GM19397 (cell line): ENCODE results near the gene MBOAT1.

ENCODE experiments used
- ATAC-seq: cut with Tn5 transposase; IDR thresholded peaks from one replicate; pipeline ENCODE4 v1.9.1; 2021; ENCODE audit warnings: mild to moderate bottlenecking, moderate library complexity; ENCODE audit not compliant: unreplicated experiment

The MBOAT1 gene

DNA sequence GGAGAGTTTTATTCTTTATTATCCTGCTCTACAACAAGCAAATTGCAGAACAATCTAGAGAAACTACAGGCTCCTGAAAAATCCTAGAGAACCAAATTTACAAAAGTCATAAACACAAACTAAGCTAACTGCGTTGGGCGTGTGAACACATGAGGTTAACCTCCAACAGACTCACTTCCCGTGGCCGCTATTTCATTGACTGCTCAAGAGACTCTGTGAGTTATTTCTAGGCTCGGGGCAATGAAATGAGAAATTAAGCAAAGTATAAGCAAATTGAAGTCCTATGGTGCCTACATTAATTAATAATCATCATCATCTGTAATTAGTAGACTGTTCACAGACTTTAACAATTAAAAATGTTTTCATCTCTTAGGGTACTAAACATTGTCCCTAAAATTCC lies 100.0 kb downstream of the MBOAT1 start:
- ATAC-seq = no peak

DNA sequence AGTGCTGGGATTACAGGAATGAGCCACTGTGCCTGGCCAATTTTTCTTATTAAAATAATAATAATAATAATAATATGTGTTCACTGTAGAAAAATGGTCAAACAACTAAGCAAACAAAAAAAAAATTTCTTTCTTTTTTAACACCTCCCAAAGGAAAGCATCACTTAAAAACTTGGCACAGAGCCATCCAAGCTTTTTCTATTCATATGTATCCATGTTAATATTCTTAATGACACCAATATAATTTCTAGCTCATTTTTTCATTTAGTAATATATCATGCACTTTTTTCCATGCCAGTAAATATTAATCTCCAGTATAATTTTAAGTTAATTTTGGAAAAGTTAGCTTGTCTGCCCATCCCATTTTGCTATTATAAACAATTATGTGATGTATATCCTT lies 101.8 kb downstream of the MBOAT1 start:
- ATAC-seq = no peak

DNA sequence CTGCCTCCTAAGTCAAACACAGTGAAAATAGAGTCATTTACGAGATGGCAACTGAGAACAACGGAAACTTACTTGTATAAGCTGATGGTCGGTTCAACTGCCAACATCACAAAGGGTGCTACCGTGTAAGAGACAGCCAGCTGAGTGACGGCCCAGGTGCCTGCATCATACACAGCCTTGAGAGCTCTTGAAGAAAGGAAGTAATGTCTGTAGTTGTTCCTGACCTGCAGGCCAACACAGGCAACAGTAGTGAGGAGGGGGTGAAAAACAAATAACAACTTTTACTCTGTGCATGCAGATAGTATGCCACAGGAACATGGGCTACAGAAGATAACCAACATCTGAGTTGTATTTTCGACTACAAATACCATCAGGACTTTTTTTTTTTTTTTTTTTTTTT lies 102.7 kb downstream of the MBOAT1 start:
- ATAC-seq = no peak

DNA sequence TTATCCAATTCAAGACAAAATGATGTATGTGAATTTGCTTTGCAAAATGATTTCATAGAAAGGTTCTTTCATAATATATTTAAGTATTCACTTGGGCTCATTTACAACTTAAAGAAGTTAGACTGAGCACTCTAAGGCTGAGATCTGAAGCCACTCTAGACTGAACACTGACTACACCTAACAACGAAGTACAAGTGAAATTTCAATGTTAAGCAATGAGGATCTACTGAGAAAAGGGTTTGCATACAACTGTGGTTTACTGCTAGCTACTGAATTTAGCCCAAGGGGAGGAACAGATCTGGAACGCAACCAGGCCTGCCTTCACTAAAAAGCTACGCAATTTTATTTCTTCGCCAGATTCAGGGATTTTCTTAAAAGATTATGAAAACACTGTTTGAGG lies 106.4 kb downstream of the MBOAT1 start:
- no peak for ATAC-seq

DNA sequence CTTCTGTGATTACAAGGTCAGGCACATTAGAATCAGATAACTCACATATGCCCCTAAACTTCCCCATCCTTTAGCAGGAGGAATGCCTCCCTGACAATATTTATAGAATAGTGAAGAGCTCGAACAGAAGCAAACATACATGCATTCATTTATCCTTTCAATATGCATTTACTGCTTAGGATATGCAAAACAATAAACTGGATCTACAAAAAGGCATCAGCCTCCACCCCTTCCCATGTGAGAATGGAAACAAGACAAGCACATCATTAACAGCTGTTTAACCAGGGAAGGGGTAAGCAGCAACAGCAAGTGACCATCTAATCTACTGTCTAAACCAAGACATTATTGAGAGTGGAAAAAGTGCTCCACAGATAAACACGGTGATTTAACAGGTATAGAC lies 107.6 kb downstream of the MBOAT1 start:
- ATAC-seq = no peak

DNA sequence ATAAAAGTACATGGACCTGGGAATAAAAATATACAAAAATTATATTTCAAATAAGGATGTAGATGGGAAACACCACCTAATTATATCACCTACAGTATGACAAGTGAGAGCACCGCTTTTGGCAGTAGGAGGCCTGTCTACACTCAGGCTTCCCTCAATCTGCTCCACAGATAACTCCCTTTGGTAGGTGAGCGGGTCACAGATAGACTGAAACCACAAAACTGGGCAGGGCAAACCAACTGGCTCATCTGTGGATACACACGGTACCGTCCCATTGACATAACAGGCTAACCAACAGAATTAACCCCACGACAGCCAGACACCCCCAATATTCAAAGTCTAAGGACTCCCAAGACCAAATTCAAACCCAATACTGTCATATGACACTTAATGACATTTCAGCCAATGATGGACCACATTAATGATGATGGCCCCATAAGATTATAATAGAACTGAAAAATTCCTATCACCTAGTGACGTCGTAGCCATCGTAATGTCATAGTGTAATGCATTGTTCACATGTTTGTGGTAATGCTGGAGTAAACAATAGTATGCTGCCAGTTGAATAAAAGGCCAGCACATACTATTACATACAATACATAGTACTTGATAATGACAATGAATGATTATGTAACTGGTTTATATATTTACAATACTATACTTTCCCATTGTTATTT lies 109.7 kb downstream of the MBOAT1 start:
- ATAC-seq = no peak

DNA sequence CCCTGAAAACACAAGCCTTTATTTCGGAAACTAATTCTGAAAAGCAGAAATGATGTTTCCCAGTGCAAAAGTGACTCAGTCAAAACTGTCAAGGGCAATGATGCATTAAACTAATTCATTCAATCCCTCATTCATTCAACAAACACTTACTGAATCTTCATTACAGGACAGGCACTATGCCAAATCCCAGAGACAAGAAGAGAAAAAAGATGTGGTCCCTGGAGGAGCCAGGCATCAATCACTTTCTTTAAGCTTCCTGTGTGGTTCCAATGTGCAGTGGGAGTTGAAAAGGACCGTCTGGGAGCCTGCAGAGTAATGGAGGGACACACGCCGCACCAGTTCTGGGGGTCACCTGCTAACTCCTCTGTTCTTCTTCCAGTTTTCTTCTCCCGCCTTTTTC lies 113.1 kb downstream of the MBOAT1 start:
- no peak for ATAC-seq

DNA sequence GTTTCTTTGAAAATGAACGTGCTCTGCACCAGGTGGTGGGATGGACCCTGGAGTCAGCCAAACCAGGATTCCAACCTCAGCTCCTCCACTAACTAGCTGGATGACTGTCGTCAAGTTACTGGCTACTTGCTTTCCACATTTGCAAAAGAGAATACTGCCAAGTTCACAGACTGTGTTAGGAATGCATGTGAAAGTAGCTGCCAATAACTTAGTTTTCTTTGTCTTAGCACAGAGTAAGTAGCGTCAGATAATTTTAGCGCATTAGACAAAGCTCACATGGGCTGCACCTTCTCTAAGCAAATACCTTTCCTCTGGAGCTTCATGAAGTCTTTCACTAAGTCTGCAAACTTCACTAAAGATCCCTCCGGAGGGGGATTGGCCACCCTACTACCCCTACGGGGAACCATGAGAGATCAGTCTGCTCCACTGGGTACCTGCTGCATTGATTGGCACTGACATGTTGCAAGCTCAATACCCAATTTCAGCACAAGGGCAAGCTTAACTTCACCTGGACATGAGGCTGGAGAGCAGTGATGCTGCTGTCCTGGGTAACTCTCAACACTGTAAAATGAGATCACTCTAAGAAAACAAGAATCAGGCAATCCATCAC lies 113.9 kb downstream of the MBOAT1 start:
- ATAC-seq = no peak

DNA sequence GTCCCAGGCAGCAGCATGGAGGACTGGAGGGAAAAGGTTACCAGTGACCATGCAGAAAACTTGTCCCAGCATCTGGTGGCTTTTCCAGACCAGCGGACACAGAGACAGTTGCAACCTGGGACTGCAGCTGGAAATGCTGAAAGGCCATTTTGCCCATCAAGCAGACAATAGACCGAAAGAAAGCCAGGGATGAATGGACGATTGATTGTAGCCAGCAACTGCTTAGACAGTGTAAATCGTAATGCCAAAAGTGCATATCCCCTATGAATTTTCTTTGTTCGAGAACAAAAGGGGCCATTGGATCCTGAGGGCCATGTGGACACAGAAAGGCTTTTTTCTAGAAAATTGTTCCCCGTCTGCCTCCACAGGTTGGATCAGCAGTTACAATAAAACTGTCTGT lies 115.7 kb downstream of the MBOAT1 start:
- no peak for ATAC-seq

DNA sequence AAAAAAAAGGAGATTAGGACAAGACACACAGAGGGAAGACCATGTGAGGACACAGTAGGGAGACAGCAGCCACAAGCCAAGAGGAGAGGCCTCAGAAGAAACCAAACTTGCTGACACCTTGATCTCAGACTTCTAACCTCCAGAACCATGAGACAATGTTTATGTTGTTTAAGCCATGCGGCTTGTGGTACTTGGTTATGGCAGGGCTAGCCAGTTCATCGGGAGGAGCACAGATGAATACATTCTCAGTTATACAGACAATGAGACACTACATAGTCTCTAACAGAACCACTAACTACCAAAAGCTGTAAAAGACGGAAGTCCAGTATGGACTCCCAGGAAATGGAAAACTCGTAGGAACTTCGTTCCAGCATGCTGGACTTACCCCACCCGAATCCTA lies 116.8 kb downstream of the MBOAT1 start:
- ATAC-seq = no peak

DNA sequence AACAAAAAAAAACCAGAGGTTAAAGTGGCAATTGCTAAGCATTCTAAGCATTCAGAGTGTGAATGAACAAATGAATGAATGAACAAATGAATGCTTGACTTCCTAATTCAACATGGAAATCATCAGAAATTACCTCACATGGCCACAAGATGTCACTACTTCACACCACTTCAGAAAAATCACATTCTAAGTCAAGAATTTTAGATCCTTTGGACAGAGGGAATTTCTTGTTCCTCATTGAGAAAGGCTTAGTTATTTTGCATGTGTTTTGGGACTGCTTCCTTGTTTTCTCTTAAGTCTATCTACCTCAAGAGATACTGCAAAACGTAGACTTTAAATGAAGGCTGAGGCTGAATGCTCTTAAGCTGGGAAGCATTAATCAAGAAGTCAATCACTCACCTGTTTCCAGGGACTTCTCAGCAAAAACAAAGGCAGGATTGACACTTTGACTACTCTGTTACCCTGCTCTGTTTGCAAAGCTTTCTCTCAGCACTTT lies 120.2 kb downstream of the MBOAT1 start:
- ATAC-seq = no peak

DNA sequence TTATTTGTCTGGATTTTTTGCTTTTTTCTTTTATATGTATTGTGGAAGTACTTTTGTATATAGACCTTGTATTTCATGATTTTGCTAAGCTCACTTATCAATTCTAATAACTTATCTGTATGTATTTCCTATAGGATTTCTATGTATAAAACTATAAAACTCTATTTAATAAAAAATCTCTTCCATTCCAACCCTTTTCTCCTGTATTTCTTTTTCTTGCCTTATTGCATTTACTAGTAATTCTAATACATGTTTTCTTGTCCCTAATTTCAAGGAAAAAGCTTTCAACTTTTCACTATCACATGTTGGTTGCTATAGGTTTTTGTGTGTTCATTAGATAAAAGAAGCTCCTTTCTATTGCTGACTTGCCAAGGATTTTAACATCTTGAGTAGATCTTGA lies 125.3 kb downstream of the MBOAT1 start:
- ATAC-seq = no peak

DNA sequence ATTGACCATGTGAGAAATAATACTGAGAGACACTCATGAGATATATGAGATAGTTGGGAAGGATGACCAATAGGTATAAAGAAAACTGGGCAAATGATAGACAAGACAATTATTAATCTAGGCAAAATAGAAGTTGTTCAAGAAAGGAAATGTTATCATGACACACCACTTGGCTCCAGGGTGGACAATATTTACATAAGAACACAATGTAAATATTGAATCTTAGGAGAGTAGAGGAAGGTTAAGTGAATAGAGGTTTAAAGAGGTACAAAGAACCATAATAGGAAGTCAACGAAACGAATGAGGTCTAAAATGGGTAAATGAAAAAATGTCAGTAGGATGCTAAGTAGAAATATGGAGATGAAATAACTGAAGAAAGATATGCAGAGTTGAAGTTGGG lies 126.5 kb downstream of the MBOAT1 start:
- no peak for ATAC-seq

DNA sequence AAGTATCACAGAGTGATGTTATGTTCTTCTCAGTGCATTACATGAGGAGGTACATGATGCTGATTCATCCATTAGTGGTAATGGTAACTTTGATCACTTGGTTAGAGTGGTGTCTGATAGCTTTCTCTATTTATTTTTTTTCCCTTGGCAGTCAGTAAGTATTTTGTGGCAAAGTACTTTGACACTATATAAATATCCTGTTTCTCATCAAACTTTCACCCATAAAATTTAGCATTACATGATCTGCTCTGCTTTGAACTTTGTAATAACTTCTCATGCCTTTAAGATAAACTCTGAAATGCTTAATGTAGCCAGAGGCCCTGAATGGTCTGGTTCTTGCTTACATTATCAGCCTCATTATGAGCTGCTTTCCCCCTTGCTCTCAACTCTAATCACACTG lies 127.9 kb downstream of the MBOAT1 start:
- ATAC-seq = no peak

DNA sequence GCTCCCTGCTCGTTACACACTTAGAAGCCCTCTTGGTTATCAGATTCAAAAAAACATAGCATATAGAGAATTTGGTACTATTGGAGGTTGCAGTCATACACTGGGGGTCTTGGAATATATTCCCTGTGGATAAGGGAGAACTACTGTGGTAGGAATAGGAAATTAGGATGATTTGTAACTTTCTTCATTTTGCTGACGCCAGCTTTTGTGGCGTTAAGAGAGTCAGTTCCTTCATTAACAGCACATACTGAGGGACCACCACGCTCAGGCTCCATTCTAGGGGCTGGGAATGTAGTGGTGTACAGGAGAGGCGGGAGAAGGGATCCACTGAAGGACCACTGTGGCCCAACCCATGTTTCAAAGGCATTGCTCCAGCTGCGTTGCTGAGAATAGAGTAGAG lies 140.3 kb downstream of the MBOAT1 start:
- ATAC-seq = no peak

DNA sequence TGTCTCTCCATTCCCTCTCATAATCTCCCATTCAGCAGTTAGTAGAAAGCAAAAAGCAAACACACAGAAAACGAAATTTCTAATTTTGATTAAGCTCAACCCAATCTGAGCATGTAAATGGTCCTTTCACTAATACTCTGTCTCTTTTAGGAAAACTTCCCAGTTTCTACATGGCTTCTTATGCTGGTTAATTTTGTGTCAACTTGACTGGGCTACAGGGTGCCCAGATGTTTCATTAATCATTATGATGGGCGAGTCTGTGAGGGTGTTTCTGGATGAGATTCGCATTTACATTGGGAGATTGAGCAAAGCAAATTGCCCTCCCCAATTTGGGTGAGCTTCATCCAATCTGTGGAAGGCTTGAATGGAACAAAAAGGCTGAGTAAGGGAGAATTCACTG lies 142.2 kb downstream of the MBOAT1 start:
- ATAC-seq = no peak

DNA sequence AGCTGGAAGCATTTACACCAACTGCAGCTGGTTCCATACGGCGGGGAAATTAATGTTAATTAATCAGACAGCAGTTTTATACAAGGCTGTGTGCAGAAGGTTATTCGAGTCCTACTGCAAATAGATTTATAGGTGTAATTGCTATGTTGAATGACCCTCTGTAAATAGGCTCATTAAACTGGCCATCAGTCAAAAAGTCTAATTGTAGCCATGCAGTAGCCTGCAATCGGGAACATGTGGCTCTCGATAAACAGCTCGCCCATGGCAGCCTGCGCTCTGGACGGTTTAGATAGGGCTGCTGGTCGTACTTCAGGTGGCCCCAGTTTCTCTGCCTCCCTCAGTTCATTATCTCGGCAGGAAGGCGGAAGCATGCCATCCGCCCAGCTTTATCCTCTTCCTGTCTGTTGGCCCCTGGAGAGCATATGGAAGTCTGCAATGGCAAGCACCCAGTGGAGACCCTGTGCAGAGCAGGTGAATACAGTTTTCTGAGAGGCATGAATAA lies 143.2 kb downstream of the MBOAT1 start:
- ATAC-seq = no peak

DNA sequence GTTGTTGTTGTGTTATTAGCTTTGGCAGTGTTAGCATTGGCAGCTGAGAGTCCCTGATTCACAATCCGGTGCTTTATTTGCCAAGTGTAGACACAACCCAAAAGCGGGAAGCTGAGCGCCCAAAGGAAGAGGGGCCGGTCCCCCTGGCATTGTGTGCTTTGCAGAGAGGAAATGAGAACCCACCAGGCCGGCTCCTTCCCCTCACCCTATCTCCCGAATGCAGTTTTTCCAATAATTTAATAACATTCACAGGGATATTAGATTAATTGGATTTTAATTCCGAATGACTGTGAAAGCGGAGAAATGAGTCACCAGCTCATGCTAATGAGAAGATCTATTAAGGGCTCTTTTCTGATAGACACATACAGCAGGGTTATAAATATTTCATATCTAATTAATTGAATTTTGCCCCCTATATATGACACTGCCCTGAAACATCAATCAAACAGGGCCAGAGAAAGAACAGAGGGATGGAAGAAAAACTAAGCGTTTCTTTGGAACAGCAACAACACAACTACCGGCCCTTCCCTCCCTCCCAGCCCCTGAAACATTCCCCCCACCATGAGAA lies 143.8 kb downstream of the MBOAT1 start:
- ATAC-seq = no peak

DNA sequence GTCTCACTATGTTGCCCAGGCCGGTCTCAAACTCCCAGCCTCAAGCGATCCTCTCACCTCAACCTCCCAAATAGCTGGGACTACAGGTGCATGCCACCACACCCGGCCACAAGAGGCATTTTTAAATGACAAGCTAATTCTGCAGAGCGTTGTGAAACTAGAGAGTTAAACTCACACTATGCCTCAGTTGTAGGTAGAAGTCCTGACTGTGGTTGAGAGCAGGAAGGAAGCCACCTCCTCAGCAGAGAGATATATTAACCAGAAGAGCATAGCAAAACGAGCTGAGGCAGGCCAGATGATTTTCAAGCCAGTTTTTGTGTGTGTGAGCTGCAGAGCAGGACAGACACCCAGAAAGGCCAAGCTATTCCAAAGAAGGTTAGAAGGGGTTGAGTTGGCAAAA lies 150.3 kb downstream of the MBOAT1 start:
- no peak for ATAC-seq

DNA sequence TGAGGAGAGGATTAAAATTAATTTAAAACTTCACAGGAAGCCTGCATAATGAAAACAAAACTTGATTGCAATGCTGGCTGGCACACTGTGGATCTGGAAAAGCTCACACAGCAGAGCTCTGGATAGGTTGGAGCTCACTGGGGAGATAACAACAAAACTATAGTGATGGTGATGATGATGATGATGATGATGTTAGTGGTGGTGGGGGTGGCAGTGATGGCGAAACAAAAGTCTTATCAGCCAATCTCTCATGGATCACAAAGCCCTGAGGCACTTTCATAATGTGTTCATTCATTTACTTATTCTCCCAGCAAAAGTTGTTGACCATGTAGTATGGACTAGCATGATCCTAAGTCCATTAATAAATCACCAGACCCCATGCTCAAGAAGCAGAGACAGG lies 152.0 kb downstream of the MBOAT1 start:
- ATAC-seq = no peak

DNA sequence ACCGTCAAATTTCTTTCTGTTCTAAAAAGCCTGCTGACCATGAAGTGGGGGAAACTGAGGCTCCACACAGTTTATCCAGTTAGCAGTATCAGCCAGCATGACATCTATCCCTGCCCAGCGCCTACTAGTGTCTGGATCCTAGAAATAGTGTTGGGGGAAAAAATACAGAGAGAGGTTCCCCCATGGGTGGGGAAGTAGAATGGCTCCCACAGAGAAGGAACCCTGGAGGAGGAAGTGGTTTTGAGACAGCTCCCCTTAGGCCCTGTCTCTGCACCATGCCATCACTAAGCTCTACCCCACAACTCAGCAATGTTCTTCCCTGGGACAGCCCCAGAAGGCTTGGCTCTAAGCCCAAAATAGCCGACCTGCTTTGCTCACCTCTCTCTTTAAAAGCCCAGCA lies 153.4 kb downstream of the MBOAT1 start:
- no peak for ATAC-seq

DNA sequence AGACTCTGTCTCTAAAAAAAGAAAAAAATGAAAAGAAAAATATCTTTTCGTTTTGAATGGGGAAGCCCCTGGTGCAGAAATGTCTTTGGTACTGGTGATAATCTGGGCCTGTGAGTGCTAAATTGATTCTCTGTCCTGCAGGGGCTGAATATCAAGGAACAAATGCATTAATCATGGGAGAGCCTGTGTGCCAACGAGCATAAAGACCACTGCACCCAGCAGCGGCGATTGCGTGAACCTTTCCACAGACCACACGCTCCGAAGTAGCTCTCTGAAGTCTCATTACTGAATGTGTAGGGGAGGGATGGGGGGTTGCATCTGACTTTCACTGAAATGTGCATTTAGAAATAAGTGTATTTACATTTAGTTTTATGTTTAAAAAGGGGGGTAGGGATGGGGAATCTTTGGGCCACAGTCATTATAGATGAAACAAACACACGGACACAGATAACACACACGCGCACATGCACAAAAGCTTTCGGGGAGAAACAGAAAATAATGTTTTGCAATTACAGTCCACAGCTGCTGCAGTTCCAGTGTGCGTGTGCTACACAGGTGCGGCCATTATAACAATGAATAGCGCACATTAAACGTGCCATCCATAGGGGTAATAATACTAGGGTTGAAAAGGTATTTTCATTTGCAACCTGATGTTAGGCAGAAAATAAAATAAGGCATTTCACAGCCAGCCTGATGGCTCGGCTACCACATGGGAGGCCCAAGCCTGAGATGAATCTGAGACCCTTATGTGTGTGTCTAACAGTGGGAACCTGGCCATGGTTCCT lies 154.0 kb downstream of the MBOAT1 start:
- ATAC-seq = no peak
